Ascending aorta (tissue), 2 donors: ENCODE data around the gene CFAP251. TPM values are rescaled to one million over a fixed set of nuclear protein-coding genes. Genes with fewer than 3 reads are reported as not detected.
A peak's percentile ranks its signal among the peaks of the same experiment; 100 is the strongest.

Source experiments
- DNase-seq, 2 donors: peaks; one replicate each; pipeline ENCODE4 v3.0.0-alpha.2; 2019; ENCODE audit warnings: low spot score in 2 of 2
- H3K27ac ChIP-seq, 2 donors: fragments of 200-600 bp; sonication (generic); one replicate each; pipeline ENCODE4 v1.5.1; 2016 to 2017; ENCODE audit warnings: mild to moderate bottlenecking in 1 of 2
- H3K27me3 ChIP-seq: fragments of 200-600 bp; sonication (generic); one replicate; pipeline ENCODE4 v1.5.1; 2017
- H3K36me3 ChIP-seq, 2 donors: fragments of 200-600 bp; sonication (generic); one replicate each; pipeline ENCODE4 v1.5.1; 2016
- H3K4me1 ChIP-seq, 2 donors: fragments of 200-600 bp; sonication (generic); one replicate each; pipeline ENCODE4 v1.5.1; 2016 to 2017; ENCODE audit warnings: mild to moderate bottlenecking in 1 of 2
- H3K4me3 ChIP-seq, 2 donors: fragments of 200-600 bp; sonication (generic); one replicate each; pipeline ENCODE4 v1.5.1; 2016 to 2017; ENCODE audit warnings: mild to moderate bottlenecking in 1 of 2
- H3K9me3 ChIP-seq, 2 donors: fragments of 200-600 bp; sonication (generic); one replicate each; pipeline ENCODE4 v1.5.1; 2016
- CTCF ChIP-seq, 3 experiments: fragments of 200-600 bp in 2 of 3; fragments of 450-650 bp in 1 of 3; sonication (generic) in 2 of 3; IDR thresholded peaks; one replicate each; pipeline ENCODE4 v1.5.1; 2016 to 2019; ENCODE audit warnings: antibody characterized with exemption in 3 of 3, mild to moderate bottlenecking in 1 of 3, moderate library complexity in 1 of 3
- intact Hi-C: fragments of 100-400 bp; cut with DNase I; formaldehyde crosslinking; loops from one replicate; pipeline ENCODE4 v1.15.1; 2023
- total RNA-seq: library from RNA; depleted of rRNA; stranded (reverse); fragments of >200 nt; gene quantifications from one replicate; pipeline ENCODE4 v1.1.0, GENCODE V29; 2016

The CFAP251 gene
- total RNA-seq, 1 donor from 2014 or later: 0.75 TPM

GRCh38 chr12:121953117-121953692 lies 34.8 kb downstream of the CFAP251 start:
- DNase-seq: no peak
- no peaks in the 10 kb centered on the region for H3K4me1 ChIP-seq
- H3K9me3 ChIP-seq: no peaks in the 10 kb centered on the region
- no peaks in the 10 kb centered on the region for H3K27me3 ChIP-seq
- no peaks in the 10 kb centered on the region for H3K36me3 ChIP-seq
- H3K4me3 ChIP-seq: no peak overlapping the region
- intact Hi-C loops: no loop called here
- H3K27ac ChIP-seq: no peak overlapping the region
- TF ChIP-seq CTCF (IDR thresholded peaks at IDR 0.05): no peak

GRCh38 chr12:121953695-121954094 lies 35.3 kb downstream of the CFAP251 start:
- Histone ChIP-seq H3K4me1 (no peaks in the 10 kb centered on the region), H3K9me3 (no peaks in the 10 kb centered on the region), H3K27me3 (no peaks in the 10 kb centered on the region), H3K4me3 (no peak overlapping the region), H3K36me3 (no peaks in the 10 kb centered on the region), H3K27ac (no peak overlapping the region)
- DNase-seq: no peak
- TF ChIP-seq CTCF (IDR thresholded peaks at IDR 0.05): no peak
- intact Hi-C loops: no loop called here

- TF ChIP-seq CTCF (IDR thresholded peaks at IDR 0.05): peak; percentile 25 to 48 (median 33)
These were observed 37.2 kb downstream of the CFAP251 start for GRCh38 chr12:121955258-121956237.

GRCh38 chr12:121957861-121958515 lies 39.6 kb downstream of the CFAP251 start:
- DNase-seq: no peak
- no peak for TF ChIP-seq CTCF (IDR thresholded peaks at IDR 0.05)
- Histone ChIP-seq H3K36me3 (no peaks in the 10 kb centered on the region), H3K4me3 (no peak overlapping the region), H3K27ac (no peak overlapping the region), H3K27me3 (no peaks in the 10 kb centered on the region), H3K4me1 (no peaks in the 10 kb centered on the region), H3K9me3 (no peaks in the 10 kb centered on the region)
- intact Hi-C loops: no loop called here

More at GRCh38 chr12:121955258-121956237, 37.2 kb downstream of the CFAP251 start:
- Histone ChIP-seq H3K9me3 (no peaks in the 10 kb centered on the region), H3K36me3 (no peaks in the 10 kb centered on the region), H3K27me3 (no peaks in the 10 kb centered on the region), H3K4me3 (no peak overlapping the region), H3K4me1 (no peaks in the 10 kb centered on the region), H3K27ac (no peak overlapping the region)
- intact Hi-C loops: no loop called here
- no peak for DNase-seq

- Histone ChIP-seq H3K27me3 (no peaks in the 10 kb centered on the region), H3K4me3 (no peak overlapping the region), H3K9me3 (no peaks in the 10 kb centered on the region), H3K36me3 (no peaks in the 10 kb centered on the region), H3K4me1 (no peaks in the 10 kb centered on the region), H3K27ac (no peak overlapping the region)
- intact Hi-C loops: no loop called here
- no peak for DNase-seq
- no peak for TF ChIP-seq CTCF (IDR thresholded peaks at IDR 0.05)
These were observed 40.3 kb downstream of the CFAP251 start for GRCh38 chr12:121958541-121959240.
